ENCODE data around the gene COL25A1.

DNA sequence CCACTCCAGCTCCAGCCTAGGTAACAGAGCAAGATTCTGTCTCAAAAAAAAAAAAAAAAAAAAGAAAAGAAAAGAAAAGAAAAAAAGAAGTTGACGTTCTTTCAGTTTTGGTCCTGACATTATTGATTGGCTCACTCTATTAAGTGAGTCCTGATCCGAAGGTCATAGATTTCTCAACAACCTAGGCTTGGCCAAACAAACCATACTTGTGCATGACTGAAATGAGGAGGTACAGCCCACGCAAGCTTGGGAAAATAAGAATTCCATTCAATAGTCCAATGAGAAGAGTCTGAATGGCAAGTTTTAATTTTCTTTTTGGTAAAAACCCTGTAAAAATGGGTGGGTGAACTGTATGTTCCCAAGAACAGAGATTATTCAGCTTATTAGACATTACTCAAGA, 536.4 kb downstream of the COL25A1 start:
- no peak for TF ChIP-seq EZH2 (IDR thresholded peaks at IDR 0.05; ENCODE audit: insufficient read depth, poor library complexity, severe bottlenecking)
- no peak for TF ChIP-seq EZH2phosphoT487 (IDR thresholded peaks at IDR 0.05; ENCODE audit: insufficient read depth, low read depth)
